ENCODE measurements around the gene PCDH12. TPM values are rescaled to one million over a fixed set of nuclear protein-coding genes. Genes with fewer than 3 reads are reported as not detected.

Gene PCDH12
- total RNA-seq, 1 donor from 2014 or later, result 0.61 TPM

DNA sequence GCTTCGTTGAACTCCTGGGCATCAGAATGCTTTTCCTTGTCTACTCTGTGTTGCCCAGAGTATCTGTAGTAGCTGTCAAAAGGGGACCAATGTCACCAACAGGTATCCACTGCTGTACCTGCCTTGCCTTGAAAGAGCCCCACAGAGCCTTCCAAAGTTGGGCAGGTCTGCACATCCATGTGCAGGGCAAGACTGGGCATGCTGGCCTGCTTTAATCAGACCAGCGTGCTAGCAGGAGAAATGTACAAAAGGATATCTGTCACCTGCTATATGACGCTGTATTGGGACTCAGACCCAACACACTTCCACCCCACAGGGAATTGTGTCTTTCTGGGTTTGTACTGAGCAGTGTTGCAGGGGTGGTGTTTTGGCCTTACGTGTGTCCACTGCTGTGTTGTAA lies 22.5 kb downstream of the PCDH12 start:
- TF ChIP-seq, protein P1, sequence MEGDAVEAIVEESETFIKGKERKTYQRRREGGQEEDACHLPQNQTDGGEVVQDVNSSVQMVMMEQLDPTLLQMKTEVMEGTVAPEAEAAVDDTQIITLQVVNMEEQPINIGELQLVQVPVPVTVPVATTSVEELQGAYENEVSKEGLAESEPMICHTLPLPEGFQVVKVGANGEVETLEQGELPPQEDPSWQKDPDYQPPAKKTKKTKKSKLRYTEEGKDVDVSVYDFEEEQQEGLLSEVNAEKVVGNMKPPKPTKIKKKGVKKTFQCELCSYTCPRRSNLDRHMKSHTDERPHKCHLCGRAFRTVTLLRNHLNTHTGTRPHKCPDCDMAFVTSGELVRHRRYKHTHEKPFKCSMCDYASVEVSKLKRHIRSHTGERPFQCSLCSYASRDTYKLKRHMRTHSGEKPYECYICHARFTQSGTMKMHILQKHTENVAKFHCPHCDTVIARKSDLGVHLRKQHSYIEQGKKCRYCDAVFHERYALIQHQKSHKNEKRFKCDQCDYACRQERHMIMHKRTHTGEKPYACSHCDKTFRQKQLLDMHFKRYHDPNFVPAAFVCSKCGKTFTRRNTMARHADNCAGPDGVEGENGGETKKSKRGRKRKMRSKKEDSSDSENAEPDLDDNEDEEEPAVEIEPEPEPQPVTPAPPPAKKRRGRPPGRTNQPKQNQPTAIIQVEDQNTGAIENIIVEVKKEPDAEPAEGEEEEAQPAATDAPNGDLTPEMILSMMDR (conservative IDR thresholded peaks at IDR 0.05), result no peak
- DNase-seq (ENCODE audit: low read depth, low spot score), result no peak
- no peaks in the 10 kb centered on the region for H3K9me3 Mint-ChIP-seq
- H3K4me1 Mint-ChIP-seq, result no peaks in the 10 kb centered on the region
- no peak overlapping the region for H3K4me3 Mint-ChIP-seq
- H3K27me3 Mint-ChIP-seq (ENCODE audit: low read depth), result no peaks in the 10 kb centered on the region
- H3K36me3 Mint-ChIP-seq (ENCODE audit: low read depth), result peaks cover 13% of the 10 kb centered on the region
- no peak overlapping the region for H3K27ac Mint-ChIP-seq (ENCODE audit: unreplicated experiment)

DNA sequence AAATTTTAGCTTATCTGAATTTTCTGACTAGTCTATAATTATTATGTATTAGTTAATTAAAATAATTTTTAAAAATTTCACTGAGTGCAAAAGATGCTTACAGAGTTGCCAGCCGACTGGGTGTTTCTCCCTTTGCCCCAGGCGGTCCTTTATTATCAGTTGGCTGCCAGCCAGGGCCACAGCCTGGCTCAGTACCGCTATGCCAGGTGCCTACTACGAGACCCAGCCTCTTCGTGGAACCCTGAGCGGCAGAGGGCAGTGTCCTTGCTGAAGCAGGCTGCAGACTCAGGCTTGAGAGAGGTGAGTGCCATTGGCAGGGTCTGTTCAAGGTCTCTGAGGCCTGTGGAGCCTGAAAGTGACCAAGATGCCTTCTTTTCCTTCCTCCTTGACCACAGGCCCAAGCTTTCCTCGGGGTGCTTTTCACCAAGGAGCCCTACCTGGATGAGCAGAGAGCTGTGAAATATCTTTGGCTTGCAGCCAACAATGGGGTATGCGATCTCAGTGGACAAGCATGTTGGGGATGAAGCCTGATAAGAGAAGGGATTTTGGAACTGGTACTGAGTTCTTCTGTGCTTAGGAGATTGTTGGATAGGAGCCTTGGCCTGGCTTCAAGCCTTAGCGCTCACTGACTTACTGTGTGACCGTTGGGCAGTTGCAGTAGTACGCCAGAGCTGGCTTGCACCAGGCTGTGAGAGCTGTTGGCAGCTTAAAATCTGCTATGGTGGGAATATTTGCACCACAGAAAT lies 23.7 kb downstream of the PCDH12 start:
- H3K4me1 Mint-ChIP-seq, result no peaks in the 10 kb centered on the region
- H3K36me3 Mint-ChIP-seq (ENCODE audit: low read depth), result peaks cover 9% of the 10 kb centered on the region
- TF ChIP-seq, protein P1 (conservative IDR thresholded peaks at IDR 0.05), result no peak
- H3K9me3 Mint-ChIP-seq, result no peaks in the 10 kb centered on the region
- H3K27me3 Mint-ChIP-seq (ENCODE audit: low read depth), result no peaks in the 10 kb centered on the region
- no peak for DNase-seq (ENCODE audit: low read depth, low spot score)
- H3K27ac Mint-ChIP-seq (ENCODE audit: unreplicated experiment), result no peak overlapping the region
- no peak overlapping the region for H3K4me3 Mint-ChIP-seq

- DNase-seq (ENCODE audit: low read depth, low spot score), result no peak
- H3K4me1 Mint-ChIP-seq, result no peaks in the 10 kb centered on the region
- TF ChIP-seq, protein P1 (conservative IDR thresholded peaks at IDR 0.05), result no peak
- H3K27ac Mint-ChIP-seq (ENCODE audit: unreplicated experiment), result no peak overlapping the region
- no peaks in the 10 kb centered on the region for H3K9me3 Mint-ChIP-seq
- peaks cover 9% of the 10 kb centered on the region for H3K36me3 Mint-ChIP-seq (ENCODE audit: low read depth)
- no peaks in the 10 kb centered on the region for H3K27me3 Mint-ChIP-seq (ENCODE audit: low read depth)
- no peak overlapping the region for H3K4me3 Mint-ChIP-seq
Observed at GRCh38 chr5:141933151-141933550, 24.9 kb downstream of the PCDH12 start.

DNA sequence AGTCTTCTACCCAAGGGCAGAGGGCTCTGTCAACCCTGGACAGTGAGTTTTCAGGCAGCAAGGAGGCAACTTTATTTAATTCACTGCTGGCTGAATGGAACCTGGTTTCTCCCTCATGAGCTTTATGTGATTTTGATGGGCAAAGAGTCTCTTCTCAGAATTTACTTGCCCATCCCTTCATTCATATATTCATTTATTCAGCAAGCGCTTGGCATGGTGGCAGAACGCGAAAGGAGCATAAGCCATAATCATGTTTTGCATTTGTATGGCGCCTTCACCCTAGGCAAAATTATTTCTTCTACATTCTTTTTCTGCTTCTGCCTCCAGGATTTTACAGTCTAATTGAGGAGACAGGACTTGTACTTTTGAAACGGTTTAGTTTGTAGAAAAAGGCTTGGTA lies 26.3 kb downstream of the PCDH12 start:
- DNase-seq (ENCODE audit: low read depth, low spot score), result no peak
- TF ChIP-seq, protein P1 (conservative IDR thresholded peaks at IDR 0.05), result no peak
- no peaks in the 10 kb centered on the region for H3K9me3 Mint-ChIP-seq
- H3K27ac Mint-ChIP-seq (ENCODE audit: unreplicated experiment), result no peak overlapping the region
- peaks cover 9% of the 10 kb centered on the region for H3K36me3 Mint-ChIP-seq (ENCODE audit: low read depth)
- no peaks in the 10 kb centered on the region for H3K27me3 Mint-ChIP-seq (ENCODE audit: low read depth)
- H3K4me1 Mint-ChIP-seq, result peaks cover 3% of the 10 kb centered on the region
- H3K4me3 Mint-ChIP-seq, result no peak overlapping the region

DNA sequence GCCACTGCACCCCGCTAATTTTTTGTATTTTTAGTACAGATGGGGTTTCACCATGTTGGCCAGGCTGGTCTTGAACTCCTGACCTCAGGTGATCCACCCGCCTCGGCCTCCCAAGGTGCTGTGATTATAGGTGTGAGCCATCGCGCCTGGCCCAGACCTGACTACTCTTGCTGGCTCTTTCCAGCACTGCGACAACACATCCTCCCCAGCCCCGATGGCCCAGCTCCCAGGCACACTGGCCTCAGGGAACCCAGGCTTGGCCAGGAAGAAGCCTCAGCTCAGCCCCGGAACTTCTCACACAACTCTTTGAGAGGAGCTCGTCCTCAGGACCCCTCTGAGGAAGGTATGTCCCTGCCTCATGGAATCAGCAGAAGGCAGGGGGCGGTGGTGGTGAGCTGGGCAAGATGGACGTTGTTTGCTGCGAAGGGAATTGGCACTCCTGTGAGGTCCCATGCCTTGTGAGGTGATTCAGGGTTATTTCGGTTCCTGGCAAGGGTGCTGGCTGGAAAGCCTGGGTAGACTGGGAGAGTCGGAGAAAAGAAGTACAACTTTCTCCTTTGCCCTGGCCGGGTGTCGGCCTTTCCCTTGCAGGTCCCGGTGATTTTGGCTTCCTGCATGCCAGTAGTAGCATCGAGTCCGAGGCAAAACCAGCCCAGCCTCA lies 28.5 kb downstream of the PCDH12 start:
- H3K36me3 Mint-ChIP-seq (ENCODE audit: low read depth), result peaks cover 10% of the 10 kb centered on the region
- H3K27ac Mint-ChIP-seq (ENCODE audit: unreplicated experiment), result no peak overlapping the region
- H3K9me3 Mint-ChIP-seq, result no peaks in the 10 kb centered on the region
- TF ChIP-seq, protein P1 (conservative IDR thresholded peaks at IDR 0.05), result no peak
- no peak overlapping the region for H3K4me3 Mint-ChIP-seq
- peaks cover 14% of the 10 kb centered on the region for H3K4me1 Mint-ChIP-seq
- no peak for DNase-seq (ENCODE audit: low read depth, low spot score)
- no peaks in the 10 kb centered on the region for H3K27me3 Mint-ChIP-seq (ENCODE audit: low read depth)
